Endodermal cell (in vitro differentiated cells): ENCODE results near the gene GRHL1. TPM values are rescaled to one million over a fixed set of nuclear protein-coding genes. Genes with fewer than 3 reads are reported as not detected.
"Not testable (repeated sequence)": the region's sequence is repeated elsewhere in the genome, so short reads cannot be mapped to it uniquely, and the experiment has no call there.

Experiments
- DNase-seq: peaks from one replicate; pipeline ENCODE4 v3.0.0-alpha.2; 2017
- H3K27ac ChIP-seq: 2 replicates; pipeline ENCODE4 v1.5.1; 2013; ENCODE audit warnings: mild to moderate bottlenecking, low read depth, low read length, moderate library complexity
- H3K27me3 ChIP-seq: 2 replicates; pipeline ENCODE4 v1.6.1; 2013; ENCODE audit warnings: mild to moderate bottlenecking, low read length, moderate library complexity; ENCODE audit not compliant: insufficient read depth, control insufficient read depth, poor library complexity, severe bottlenecking
- H3K36me3 ChIP-seq: 2 replicates; pipeline ENCODE4 v1.7.0; 2013; ENCODE audit warnings: mild to moderate bottlenecking, low read length, moderate library complexity; ENCODE audit not compliant: control insufficient read depth, insufficient read depth
- H3K4me1 ChIP-seq: one replicate; pipeline ENCODE4 v1.7.0; 2013; ENCODE audit warnings: low read length; ENCODE audit not compliant: control insufficient read depth, insufficient read depth
- H3K4me3 ChIP-seq: 2 replicates; pipeline ENCODE4 v1.5.1; 2013; ENCODE audit warnings: mild to moderate bottlenecking, low read length, moderate library complexity
- H3K9ac ChIP-seq: 2 replicates; pipeline ENCODE4 v1.6.1; 2013; ENCODE audit warnings: mild to moderate bottlenecking, low read length, moderate library complexity; ENCODE audit not compliant: poor library complexity, severe bottlenecking; ENCODE audit errors: extremely low read depth
- H3K9me3 ChIP-seq: 2 replicates; pipeline ENCODE4 v1.6.1; 2013; ENCODE audit warnings: mild to moderate bottlenecking, low read length, moderate library complexity; ENCODE audit not compliant: control insufficient read depth
- H3K27ac Mint-ChIP-seq: 2 replicates; pipeline ENCODE4 v1.8.0; 2020; ENCODE audit warnings: mixed read lengths
- H3K27me3 Mint-ChIP-seq: 2 replicates; pipeline ENCODE4 v1.8.0; 2021; ENCODE audit warnings: mild to moderate bottlenecking, mixed read lengths; ENCODE audit not compliant: insufficient read depth
- H3K36me3 Mint-ChIP-seq: 2 replicates; pipeline ENCODE4 v1.8.0; 2020; ENCODE audit warnings: low read depth, mixed read lengths
- H3K4me1 Mint-ChIP-seq: 2 replicates; pipeline ENCODE4 v1.8.0; 2020; ENCODE audit warnings: mixed read lengths
- H3K4me3 Mint-ChIP-seq: 2 replicates; pipeline ENCODE4 v1.8.0; 2020; ENCODE audit warnings: mild to moderate bottlenecking, moderate library complexity, mixed read lengths
- H3K9me3 Mint-ChIP-seq: 2 replicates; pipeline ENCODE4 v1.8.0; 2020; ENCODE audit warnings: mild to moderate bottlenecking, mixed read lengths
- WGBS, 2 experiments: methylation state at CpG; one replicate each; pipeline versions ENCODE4 v1.1.5 to v1.1.7; 2013; ENCODE audit warnings: missing lambda C conversion rate in 2 of 2, mixed read lengths in 1 of 2; ENCODE audit not compliant: insufficient coverage in 1 of 2, insufficient read length in 1 of 2; 5-methylcytosine and 5-hydroxymethylcytosine counted together
- total RNA-seq, 2 donors: library from RNA; stranded (reverse); fragmentation: NEBNext Ultra II Directional in 1 of 2; extraction: Animal tissue kit (Norgen Biotek cat#: 25700) in 1 of 2; gene quantifications; 2 replicates in 1 of 2; 3 replicates in 1 of 2; pipeline ENCODE4 v1.2.1, GENCODE V29; 2021
- TF ChIP-seq, protein P1 (sequence below): fragments of 200-600 bp; sonication (generic); conservative IDR thresholded peaks from 2 replicates; pipeline ENCODE4 v1.5.0; 2021; ENCODE audit warnings: antibody characterized with exemption, mild to moderate bottlenecking

The GRHL1 gene
- total RNA-seq, 2 donors from 2014 or later: 2.7 to 2.9 TPM

DNA sequence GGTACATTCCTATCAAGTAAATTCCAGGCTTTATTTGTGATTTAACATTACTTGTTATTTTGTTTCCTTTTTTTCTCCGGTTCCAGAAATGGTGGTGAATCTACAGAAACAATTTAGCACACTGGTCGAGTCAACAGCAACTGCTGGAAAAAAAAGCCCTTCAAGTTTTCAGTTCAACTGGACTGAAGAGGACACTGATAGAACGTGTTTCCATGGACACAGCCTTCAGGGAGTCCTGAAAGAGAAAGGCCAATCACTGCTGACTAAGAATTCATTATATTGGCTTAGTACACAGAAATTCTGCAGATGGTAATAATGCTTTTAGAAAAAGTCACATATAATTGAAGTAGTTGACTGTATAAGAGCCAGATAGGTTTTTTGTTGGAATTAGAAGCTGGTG lies 32.0 kb upstream of the GRHL1 start:
- Histone ChIP-seq H3K4me1 (no peaks in the 10 kb centered on the region), H3K4me3 (no peak overlapping the region), H3K9ac (no peak overlapping the region), H3K27ac (no peak overlapping the region), H3K9me3 (no peaks in the 10 kb centered on the region), H3K27me3 (no peaks in the 10 kb centered on the region), H3K36me3 (peaks cover 72% of the 10 kb centered on the region)
- 81 to 82% methylated on average over 2 to 3 of the region's 3 CpGs for WGBS, 2 experiments
- DNase-seq: no peak
- H3K27me3 Mint-ChIP-seq: no peaks in the 10 kb centered on the region
- peaks cover 41% of the 10 kb centered on the region for H3K36me3 Mint-ChIP-seq
- TF ChIP-seq, protein P1, sequence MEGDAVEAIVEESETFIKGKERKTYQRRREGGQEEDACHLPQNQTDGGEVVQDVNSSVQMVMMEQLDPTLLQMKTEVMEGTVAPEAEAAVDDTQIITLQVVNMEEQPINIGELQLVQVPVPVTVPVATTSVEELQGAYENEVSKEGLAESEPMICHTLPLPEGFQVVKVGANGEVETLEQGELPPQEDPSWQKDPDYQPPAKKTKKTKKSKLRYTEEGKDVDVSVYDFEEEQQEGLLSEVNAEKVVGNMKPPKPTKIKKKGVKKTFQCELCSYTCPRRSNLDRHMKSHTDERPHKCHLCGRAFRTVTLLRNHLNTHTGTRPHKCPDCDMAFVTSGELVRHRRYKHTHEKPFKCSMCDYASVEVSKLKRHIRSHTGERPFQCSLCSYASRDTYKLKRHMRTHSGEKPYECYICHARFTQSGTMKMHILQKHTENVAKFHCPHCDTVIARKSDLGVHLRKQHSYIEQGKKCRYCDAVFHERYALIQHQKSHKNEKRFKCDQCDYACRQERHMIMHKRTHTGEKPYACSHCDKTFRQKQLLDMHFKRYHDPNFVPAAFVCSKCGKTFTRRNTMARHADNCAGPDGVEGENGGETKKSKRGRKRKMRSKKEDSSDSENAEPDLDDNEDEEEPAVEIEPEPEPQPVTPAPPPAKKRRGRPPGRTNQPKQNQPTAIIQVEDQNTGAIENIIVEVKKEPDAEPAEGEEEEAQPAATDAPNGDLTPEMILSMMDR: no peak
- H3K27ac Mint-ChIP-seq: no peak overlapping the region
- no peak overlapping the region for H3K4me3 Mint-ChIP-seq
- no peaks in the 10 kb centered on the region for H3K4me1 Mint-ChIP-seq
- no peaks in the 10 kb centered on the region for H3K9me3 Mint-ChIP-seq

DNA sequence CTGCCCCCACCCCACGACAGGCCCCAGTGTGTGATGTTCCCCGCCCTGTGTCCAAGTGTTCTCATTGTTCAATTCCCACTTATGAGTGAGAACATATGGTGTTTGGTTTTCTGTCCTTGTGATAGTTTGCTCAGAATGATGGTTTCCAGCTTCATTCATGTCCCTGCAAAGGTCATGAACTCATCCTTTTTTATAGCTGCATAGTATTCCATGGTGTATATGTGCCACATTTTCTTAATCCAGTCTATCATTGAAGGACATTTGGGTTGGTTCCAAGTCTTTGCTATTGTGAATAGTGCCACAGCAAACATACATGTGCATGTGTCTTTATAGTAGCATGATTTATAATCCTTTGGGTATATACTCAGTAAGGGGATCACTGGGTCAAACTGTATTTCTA lies 24.5 kb upstream of the GRHL1 start:
- not testable (repeated sequence) for H3K27me3 ChIP-seq, H3K9me3 Mint-ChIP-seq, H3K9me3 ChIP-seq, DNase-seq, H3K27ac ChIP-seq, H3K4me3 ChIP-seq, H3K27ac Mint-ChIP-seq, H3K4me3 Mint-ChIP-seq, H3K9ac ChIP-seq, H3K4me1 Mint-ChIP-seq, H3K27me3 Mint-ChIP-seq, H3K4me1 ChIP-seq
- H3K36me3 ChIP-seq: peaks cover 12% of the 10 kb centered on the region
- peaks cover 74% of the 10 kb centered on the region for H3K36me3 Mint-ChIP-seq
- no CpG with 5 or more reads among the region's 2 CpGs for WGBS, 2 experiments

DNA sequence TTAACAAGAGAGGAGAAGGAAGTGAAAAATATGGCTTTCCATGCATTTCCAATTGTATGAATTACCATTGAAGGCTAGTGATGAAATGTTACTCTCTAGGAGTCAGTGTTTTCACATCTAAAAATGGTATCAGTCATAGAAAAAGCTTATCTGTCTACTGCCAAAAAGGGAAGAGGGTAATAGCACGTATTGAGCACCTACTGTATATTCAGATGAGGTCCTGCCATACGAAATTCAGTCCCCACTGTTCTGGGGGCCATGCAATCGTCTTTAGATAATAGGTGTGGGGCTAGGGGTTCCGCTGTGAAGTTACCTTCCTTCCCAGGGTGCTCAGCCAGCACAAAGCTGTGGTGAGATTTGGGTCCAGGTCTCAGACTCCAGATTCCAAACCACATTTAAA lies 14.2 kb upstream of the GRHL1 start:
- peaks cover 8% of the 10 kb centered on the region for H3K9me3 ChIP-seq

More for the DNA sequence above, 14.2 kb upstream of the GRHL1 start:
- Histone ChIP-seq H3K4me1 (peaks cover 9% of the 10 kb centered on the region), H3K9ac (no peak overlapping the region), H3K27ac (no peak overlapping the region), H3K4me3 (no peak overlapping the region), H3K27me3 (no peaks in the 10 kb centered on the region), H3K36me3 (peaks cover 36% of the 10 kb centered on the region)
- peaks cover 10% of the 10 kb centered on the region for H3K9me3 Mint-ChIP-seq
- no peak overlapping the region for H3K4me3 Mint-ChIP-seq
- H3K27ac Mint-ChIP-seq: no peak overlapping the region
- peaks cover 17% of the 10 kb centered on the region for H3K4me1 Mint-ChIP-seq
- TF ChIP-seq, protein P1: no peak
- H3K36me3 Mint-ChIP-seq: peaks cover 36% of the 10 kb centered on the region
- H3K27me3 Mint-ChIP-seq: peaks cover 1% of the 10 kb centered on the region
- WGBS, 2 experiments: 97 to 98% methylated on average over 4 of the region's 4 CpGs
- no peak for DNase-seq
